GM03348 (cell line): Measurements from ENCODE around the gene TBC1D22A.
A peak's percentile ranks its signal among the peaks of the same experiment; 100 is the strongest.
"Not testable (repeated sequence)": the region's sequence is repeated elsewhere in the genome, so short reads cannot be mapped to it uniquely, and the experiment has no call there.

ENCODE experiments used
- DNase-seq: peaks from one replicate; pipeline ENCODE4 v3.0.0; 2012; ENCODE audit warnings: low spot score

Gene TBC1D22A

GRCh38 chr22:46762238-46763050 is at the start of gene TBC1D22A:
TBC1D22A (plus strand) TSS chr22:46762650; CDS start chr22:46762787, 137 bp downstream.
- peak; percentile 97 for DNase-seq

GRCh38 chr22:46714550-46714949 is 47.9 kb upstream of the TBC1D22A start:
- DNase-seq, result no peak

- no peak for DNase-seq
Measured at GRCh38 chr22:46719921-46720320, 42.5 kb upstream of the TBC1D22A start.

- DNase-seq, result no peak
Measured at GRCh38 chr22:46721501-46722085, 40.9 kb upstream of the TBC1D22A start.

- DNase-seq, result no peak
Measured at GRCh38 chr22:46723882-46724281, 38.6 kb upstream of the TBC1D22A start.

GRCh38 chr22:46725096-46725495 is 37.4 kb upstream of the TBC1D22A start:
- DNase-seq, result no peak

- DNase-seq, result no peak
Measured at GRCh38 chr22:46726066-46726985, 36.1 kb upstream of the TBC1D22A start.

- no peak for DNase-seq
Measured at GRCh38 chr22:46726986-46727317, 35.5 kb upstream of the TBC1D22A start.

- DNase-seq, result no peak
Measured at GRCh38 chr22:46727813-46728364, 34.6 kb upstream of the TBC1D22A start.

- DNase-seq, result no peak
Measured at GRCh38 chr22:46728470-46728869, 34.0 kb upstream of the TBC1D22A start.

- no peak for DNase-seq
Measured at GRCh38 chr22:46730568-46731245, 31.7 kb upstream of the TBC1D22A start.

- DNase-seq, result no peak
Measured at GRCh38 chr22:46731246-46732040, 31.0 kb upstream of the TBC1D22A start.

- no peak for DNase-seq
Measured at GRCh38 chr22:46732041-46732379, 30.4 kb upstream of the TBC1D22A start.

- no peak for DNase-seq
Measured at GRCh38 chr22:46732513-46732912, 29.9 kb upstream of the TBC1D22A start.

GRCh38 chr22:46734213-46734722 is 28.2 kb upstream of the TBC1D22A start:
- not testable (repeated sequence) for DNase-seq

GRCh38 chr22:46734830-46735453 is 27.5 kb upstream of the TBC1D22A start:
- DNase-seq, result no peak

- no peak for DNase-seq
Measured at GRCh38 chr22:46735747-46736608, 26.5 kb upstream of the TBC1D22A start.

GRCh38 chr22:46736705-46737104 is 25.7 kb upstream of the TBC1D22A start:
- DNase-seq, result no peak
